C1 segment of cervical spinal cord (tissue), 14 donors: Measurements from ENCODE around the gene OGDH.

Source experiments
- DNase-seq, 14 donors: peaks; one replicate each; lab custom pipeline; 2025; lab: John Stamatoyannopoulos, UW

The OGDH gene

GRCh38 chr7:44637788-44638594 is 31.6 kb downstream of the OGDH start:
- no peak for DNase-seq

DNA sequence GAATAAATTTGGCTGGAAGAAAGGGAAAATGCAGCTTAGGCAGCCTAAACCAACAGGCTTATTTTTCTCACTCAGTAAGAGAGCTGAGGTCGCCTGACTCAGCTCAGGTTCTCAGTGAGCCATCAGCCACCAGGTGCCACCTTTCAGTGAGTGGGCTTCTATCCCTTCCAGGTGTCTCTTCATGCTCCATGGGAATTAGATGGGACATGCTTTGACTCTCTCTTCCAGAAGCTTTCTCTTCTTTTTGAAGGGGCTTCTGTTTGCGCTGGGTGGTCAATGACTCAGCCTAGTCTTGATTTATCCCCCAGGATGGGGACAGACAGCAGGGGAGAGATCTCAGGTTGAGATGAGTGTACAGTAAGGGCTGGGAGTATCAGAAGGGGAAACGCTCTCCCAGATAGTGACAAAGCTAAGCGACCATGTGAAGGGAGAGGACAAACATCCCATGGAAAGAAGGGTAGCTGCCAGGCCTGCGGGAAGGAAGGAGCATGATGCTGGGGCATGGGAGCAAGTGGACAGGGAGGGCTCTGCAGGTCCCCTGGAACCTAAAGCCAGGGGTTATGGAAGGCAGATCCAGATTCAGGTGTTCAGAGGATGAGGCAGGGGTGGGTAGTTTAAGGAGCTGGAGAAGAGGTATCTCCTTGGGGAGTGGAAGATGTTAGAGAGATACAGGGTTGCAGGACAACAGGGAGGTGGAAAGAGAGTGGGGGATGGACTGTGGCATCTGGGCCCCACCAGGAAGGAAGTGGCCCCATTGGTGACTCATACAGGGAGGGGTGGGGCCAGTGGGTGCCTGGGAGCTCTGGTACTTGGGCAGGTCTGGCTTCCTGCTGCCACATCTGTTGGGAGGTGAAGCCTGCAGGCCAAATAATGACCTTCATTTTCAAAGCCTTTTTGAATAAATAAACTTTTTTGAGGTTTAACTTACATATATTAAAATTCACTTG is 32.5 kb downstream of the OGDH start:
- DNase-seq, result peak in 1 of 14 donors; percentile 46

DNA sequence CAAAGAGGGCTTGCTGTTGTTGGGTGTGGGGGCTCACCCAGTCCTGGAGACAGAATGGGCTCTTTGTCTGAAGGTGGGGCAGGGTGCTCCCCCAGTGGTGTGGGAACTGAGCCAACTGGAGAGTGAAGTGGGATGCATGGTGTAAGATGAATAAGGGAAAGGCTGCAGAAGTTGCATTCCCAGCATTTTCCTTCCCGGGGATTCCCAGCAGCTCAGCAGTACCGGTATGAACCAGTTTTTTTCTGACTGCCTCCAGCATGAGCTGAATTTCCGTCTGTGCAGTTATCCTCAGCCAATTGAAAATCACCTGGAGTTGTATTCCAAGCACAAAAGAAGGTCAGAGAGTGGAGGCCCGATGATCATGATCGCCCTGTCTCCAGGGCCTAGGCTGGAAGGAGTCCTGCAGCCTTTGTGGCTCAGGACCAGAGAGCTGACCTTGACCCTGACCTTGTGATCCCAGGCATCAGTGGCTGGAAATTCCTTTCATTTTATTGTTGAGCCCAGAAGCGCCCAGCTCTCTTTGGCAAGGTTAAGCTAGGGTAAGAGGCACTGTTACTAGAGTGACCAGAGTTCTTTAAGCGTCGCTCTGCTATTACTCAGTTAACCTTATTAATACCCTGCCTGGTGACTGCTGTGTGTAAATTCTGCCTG is 33.4 kb downstream of the OGDH start:
- peak in 7 of 14 donors; percentile 15 to 71 (median 26) for DNase-seq

- DNase-seq, result no peak
These were observed 36.8 kb downstream of the OGDH start for GRCh38 chr7:44643206-44643605.

- DNase-seq, result no peak
These were observed 38.8 kb downstream of the OGDH start for GRCh38 chr7:44645254-44645653.

DNA sequence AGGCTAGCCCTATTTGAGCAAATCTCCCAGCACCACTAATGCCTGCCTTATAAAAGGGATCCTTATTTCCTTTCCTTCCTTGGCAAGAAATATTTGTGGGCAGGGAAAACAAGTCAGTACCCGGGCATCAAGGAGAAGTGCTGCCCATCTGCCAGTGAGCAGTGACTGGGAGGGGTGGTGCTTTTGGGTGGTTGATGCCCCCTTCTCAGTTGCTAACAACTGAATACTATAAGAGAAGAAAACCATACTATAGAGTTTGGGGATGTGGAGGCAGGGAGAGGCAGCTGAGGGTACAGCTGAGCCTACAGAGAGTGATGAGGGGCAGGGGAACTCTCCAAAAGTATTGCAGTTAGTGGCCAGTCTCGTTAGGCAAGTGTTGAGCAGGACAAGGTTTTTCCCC is 39.3 kb downstream of the OGDH start:
- DNase-seq, result no peak

GRCh38 chr7:44646176-44646920 is 39.9 kb downstream of the OGDH start:
- DNase-seq, result no peak

DNA sequence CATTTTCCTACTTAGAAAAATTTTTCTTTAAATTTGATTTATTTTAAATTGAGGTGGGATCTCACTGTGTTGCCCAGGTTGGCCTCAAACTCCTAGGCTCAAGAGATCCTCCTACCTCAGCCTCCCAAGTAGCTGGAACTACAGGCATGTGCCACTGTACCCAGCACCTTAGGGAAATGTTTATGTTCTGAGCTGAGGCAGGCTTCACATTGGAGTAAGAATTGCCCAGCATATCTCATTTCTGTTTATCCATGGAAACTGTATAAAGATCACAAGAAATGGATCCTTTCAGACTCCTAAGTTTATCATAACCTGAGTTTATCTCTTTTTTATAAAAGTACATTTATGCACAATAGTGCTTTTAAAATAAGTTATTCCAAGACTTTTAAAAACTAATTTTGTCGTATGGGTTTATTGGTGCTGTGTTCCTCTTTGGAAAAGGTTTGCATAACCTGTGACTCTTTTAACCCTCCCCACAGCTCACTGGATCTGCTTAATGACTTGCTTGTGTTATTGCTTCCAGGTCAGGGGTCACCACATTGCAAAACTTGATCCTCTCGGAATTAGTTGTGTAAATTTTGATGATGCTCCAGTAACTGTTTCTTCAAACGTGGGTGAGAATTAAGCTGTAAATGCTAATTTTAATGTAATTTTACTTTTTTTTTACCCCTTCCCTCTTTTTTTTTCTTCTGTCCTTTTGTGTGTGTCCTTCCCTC is 40.7 kb downstream of the OGDH start:
- no peak for DNase-seq

GRCh38 chr7:44647981-44648714 is 41.7 kb downstream of the OGDH start:
- DNase-seq, result no peak

DNA sequence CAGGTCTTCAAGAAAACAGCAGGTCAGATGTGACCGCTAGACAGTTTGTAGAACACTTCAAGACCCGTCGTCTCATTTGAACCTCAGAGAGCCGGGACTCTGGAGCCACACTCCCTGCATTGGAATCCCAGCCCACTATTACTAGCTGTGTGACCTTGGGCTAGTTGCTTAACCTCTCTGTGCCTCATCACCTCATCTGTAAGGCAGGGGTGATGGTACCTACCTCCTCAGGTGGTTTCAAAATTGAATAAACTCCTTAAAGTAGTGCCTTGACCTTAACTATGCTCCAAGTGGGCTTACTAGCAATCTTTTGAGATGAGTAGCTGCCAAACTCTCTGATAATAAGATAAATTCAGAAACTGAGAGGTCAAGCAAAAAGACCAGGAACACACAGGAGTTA is 43.8 kb downstream of the OGDH start:
- DNase-seq, result no peak

DNA sequence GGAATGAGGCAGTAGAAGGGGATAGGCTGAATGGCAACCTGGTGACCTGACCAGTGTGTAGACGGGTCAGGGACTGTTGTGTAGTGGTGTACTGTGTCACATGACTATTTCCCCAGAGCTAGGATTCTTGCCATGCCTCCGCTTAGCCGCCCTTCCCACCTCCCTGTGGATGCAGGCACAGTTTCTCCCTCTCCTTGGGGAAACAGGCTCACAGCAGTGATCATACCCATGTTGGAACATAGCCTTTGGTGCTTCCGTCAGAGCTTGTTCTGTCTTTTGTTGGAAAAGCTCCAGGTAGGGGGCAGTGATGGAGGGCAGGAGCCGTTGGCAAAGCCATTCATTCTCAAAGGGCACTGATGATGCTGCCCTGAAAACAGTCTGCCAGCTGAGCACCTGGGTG is 44.3 kb downstream of the OGDH start:
- peak in 5 of 14 donors; percentile 12 to 56 (median 20) for DNase-seq

DNA sequence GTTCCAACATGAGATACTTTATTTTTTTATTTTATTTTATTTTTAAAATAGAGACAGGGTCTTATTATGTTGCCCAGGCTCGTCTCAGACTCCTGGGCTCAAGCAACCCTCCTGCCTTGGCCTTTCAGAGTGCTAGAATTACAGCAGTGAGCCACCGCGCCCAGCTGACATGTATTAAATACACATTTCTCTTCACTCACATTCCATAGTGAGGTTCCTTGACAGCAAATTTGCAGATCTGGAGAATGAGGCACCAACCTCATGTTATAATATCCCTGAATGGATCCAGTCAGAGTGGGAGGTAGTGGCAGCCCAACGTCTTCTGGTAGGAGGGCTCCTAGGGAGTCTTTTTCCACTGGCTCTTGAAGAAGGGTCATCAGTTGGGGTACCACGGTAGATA is 46.1 kb downstream of the OGDH start:
- DNase-seq, result no peak

- no peak for DNase-seq
These were observed 47.9 kb downstream of the OGDH start for GRCh38 chr7:44654255-44654796.

DNA sequence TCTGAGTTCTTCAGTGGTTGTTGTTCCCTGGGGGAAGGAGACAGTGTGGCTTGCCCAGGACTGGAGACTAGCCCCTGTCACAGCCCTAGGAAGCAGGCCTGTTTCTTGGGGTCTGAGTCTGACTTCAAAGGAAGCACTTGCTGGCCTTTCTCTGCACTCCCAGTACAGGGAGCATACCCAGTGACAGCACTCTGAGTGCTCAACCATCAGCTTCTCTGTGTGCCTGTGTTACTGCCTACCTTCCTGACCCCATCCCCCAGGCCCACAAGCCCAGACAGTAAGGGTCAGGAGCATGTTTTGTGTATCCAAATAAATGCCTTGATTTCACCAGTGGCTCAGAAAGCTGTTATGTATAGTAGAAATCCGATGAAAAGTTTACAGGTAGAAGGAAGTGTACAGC is 48.9 kb downstream of the OGDH start:
- DNase-seq, result no peak

DNA sequence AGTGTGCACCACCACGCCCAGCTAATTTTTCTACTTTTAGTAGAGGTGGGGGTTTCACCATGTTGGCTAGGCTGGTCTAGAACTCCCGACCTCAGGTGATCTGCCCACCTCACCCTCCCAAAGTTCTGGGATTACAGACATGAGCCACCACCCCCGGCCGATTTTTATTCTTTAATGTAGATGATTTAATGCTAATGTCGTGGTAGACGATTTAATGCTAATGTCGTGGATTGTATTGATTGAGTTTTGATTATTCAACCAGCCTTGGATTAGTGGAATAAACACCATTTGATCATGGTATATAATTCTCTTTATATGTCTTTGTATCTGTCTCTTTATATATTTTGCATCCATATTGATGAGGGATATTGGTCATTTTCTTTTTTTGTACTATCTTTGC is 52.6 kb downstream of the OGDH start:
- no peak for DNase-seq

- DNase-seq, result no peak
These were observed 54.8 kb downstream of the OGDH start for GRCh38 chr7:44661233-44661632.

GRCh38 chr7:44664780-44665461 is 58.5 kb downstream of the OGDH start:
- no peak for DNase-seq

DNA sequence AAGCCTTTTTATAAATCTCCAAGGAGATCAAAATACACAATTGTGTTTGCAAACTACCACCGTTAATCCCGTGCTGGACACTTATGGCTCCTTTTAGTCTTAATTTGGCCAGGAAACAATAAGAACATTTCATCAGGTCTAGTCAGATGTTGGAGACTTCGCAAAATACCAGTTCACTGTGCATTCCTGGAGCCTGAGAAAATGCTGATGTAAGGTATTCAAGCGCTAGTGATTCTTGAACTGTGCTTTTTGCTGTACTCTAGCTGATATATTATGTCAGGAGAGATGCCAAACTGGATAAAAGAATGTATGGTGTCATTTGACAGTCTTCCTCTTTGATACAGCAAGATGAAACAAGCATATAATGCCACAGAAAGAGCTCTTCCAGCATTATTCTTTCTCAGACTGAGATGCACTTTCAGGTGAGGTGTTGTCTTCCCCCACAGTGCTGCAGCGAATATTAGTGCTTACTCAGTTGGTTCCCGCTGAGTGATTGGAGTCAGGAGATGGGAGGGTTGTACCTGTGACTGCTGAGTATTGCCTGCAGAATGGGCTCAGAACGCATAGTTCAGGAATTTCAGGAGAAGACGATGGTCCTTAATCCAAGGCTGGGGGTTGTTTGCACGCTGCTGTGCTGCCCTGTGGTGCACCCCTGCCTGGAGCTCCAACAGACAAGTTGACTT is 59.2 kb downstream of the OGDH start:
- no peak for DNase-seq

DNA sequence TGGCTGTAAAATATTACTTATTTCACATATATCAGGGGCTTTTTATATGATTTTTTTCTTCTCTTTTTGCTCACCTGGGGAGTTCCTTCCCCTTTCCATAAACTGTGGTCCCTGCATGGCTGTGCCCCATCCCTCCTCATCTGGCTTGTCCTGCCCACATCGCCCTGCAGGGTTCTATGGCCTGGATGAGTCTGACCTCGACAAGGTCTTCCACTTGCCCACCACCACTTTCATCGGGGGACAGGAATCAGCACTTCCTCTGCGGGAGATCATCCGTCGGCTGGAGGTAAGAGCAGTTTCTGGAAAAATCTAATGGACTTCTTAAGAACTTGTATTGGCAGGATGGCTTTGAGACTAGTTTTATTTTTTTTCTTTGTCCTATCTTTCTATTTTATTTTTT is 60.1 kb downstream of the OGDH start:
- DNase-seq, result no peak
